Hepatic stellate cell (primary cell): ENCODE results near the gene CD300LB.
"Not testable (repeated sequence)": the region's sequence is repeated elsewhere in the genome, so short reads cannot be mapped to it uniquely, and the experiment has no call there.

Source experiments
- DNase-seq: peaks from one replicate; pipeline ENCODE4 v3.0.0; 2011; ENCODE audit warnings: low spot score

The CD300LB gene

GRCh38 chr17:74490716-74491115 is 40.6 kb downstream of the CD300LB start:
- no peak for DNase-seq

GRCh38 chr17:74488276-74488675 is 43.0 kb downstream of the CD300LB start:
- not testable (repeated sequence) for DNase-seq

- DNase-seq: no peak
Measured at GRCh38 chr17:74485841-74486240, 45.4 kb downstream of the CD300LB start.

- DNase-seq: no peak
Measured at GRCh38 chr17:74485022-74485743, 46.1 kb downstream of the CD300LB start.

- no peak for DNase-seq
Measured at GRCh38 chr17:74484066-74484465, 47.2 kb downstream of the CD300LB start.

- no peak for DNase-seq
Measured at GRCh38 chr17:74481621-74482020, 49.7 kb downstream of the CD300LB start.

- no peak for DNase-seq
Measured at GRCh38 chr17:74480290-74480689, 51.0 kb downstream of the CD300LB start.

- no peak for DNase-seq
Measured at GRCh38 chr17:74478420-74479100, 52.7 kb downstream of the CD300LB start.

GRCh38 chr17:74477411-74477810 is 53.9 kb downstream of the CD300LB start:
- no peak for DNase-seq

- no peak for DNase-seq
Measured at GRCh38 chr17:74475189-74475588, 56.1 kb downstream of the CD300LB start.

- DNase-seq: no peak
Measured at GRCh38 chr17:74474043-74474792, 57.1 kb downstream of the CD300LB start.

GRCh38 chr17:74473294-74473693 is 58.0 kb downstream of the CD300LB start:
- no peak for DNase-seq

GRCh38 chr17:74472890-74473289 is 58.4 kb downstream of the CD300LB start:
- no peak for DNase-seq

GRCh38 chr17:74471341-74471740 is 59.9 kb downstream of the CD300LB start:
- no peak for DNase-seq
